HCT116 (cell line): ENCODE results near the gene CKS1B. TPM values are rescaled to one million over a fixed set of nuclear protein-coding genes. Genes with fewer than 3 reads are reported as not detected.

ENCODE experiments used
- ATAC-seq: fragments of 200-7000 bp; cut with Tn5 transposase; 2 replicates; pipeline ENCODE4 v1.9.1; 2020; ENCODE audit warnings: mild to moderate bottlenecking, moderate library complexity
- BruUV-seq: library from RNA; stranded (reverse); fragments of 400-500 nt; replicated peaks from 2 replicates; lab custom pipeline; 2021; lab: Mats Ljungman, UMichigan
- CTCF ChIA-PET: fragments of 300-600 bp; sonication (Branson Sonifier 250); formaldehyde crosslinking; loops from one replicate; lab custom pipeline; 2021; ENCODE audit warnings: antibody characterized with exemption; lab: Charles Lee
- POLR2A ChIA-PET: fragments of 300-600, 350-600 bp; sonication (Branson Sonifier 250); formaldehyde crosslinking; loops from one replicate; lab custom pipeline; 2021; ENCODE audit warnings: antibody characterized with exemption; lab: Charles Lee
- RAD21 ChIA-PET, 2 experiments: fragments of 300-600 bp; sonication (Branson Sonifier 250); formaldehyde crosslinking; loops; one replicate each; lab custom pipeline; 2023; ENCODE audit warnings: low total read pairs in 2 of 2; ENCODE audit not compliant: uncharacterized antibody in 2 of 2, unreplicated experiment in 2 of 2, low non-redundant PET in 1 of 2; lab: Charles Lee
- DNase-seq: peaks from one replicate; pipeline ENCODE4 v3.0.0-alpha.2; 2010; ENCODE audit warnings: low read depth, low spot score
- H2AFZ ChIP-seq: fragments of 200-600 bp; shearing (Covaris generic), sonication (generic); 2 replicates; pipeline ENCODE4 v1.6.1; 2017; ENCODE audit warnings: low read depth, mixed run types, mixed read lengths, antibody characterized with exemption, low read length; ENCODE audit not compliant: poor library complexity, severe bottlenecking
- H3K27ac ChIP-seq: 2 replicates; pipeline ENCODE4 v1.5.1; 2012; ENCODE audit warnings: low read depth, low read length
- H3K27me3 ChIP-seq: fragments of 200-600 bp; sonication (generic); 2 replicates; pipeline ENCODE4 v1.6.1; 2016; ENCODE audit warnings: mixed run types, low read length, mixed read lengths; ENCODE audit not compliant: insufficient read depth
- H3K36me3 ChIP-seq, 2 experiments: fragments of 200-500 bp in 1 of 2; fragments of 200-600 bp in 1 of 2; sonication (Bioruptor generic) in 1 of 2; sonication (generic) in 1 of 2; 2 replicates each; pipeline versions ENCODE4 v1.5.1 to v1.6.1; 2014 to 2016; ENCODE audit warnings: low read length in 2 of 2, inconsistent platforms in 1 of 2, mixed read lengths in 1 of 2, mixed run types in 1 of 2; ENCODE audit not compliant: insufficient read depth in 2 of 2, control insufficient read depth in 1 of 2
- H3K4me1 ChIP-seq, 2 experiments: fragments of 200-600 bp in 1 of 2; sonication (generic) in 1 of 2; 2 replicates each; pipeline versions ENCODE4 v1.5.1 to v1.6.1; 2012 to 2017; ENCODE audit warnings: low read length in 2 of 2, inconsistent platforms in 1 of 2, mild to moderate bottlenecking in 1 of 2, mixed read lengths in 1 of 2, mixed run types in 1 of 2, moderate library complexity in 1 of 2; ENCODE audit not compliant: insufficient read depth in 2 of 2, control insufficient read depth in 1 of 2
- H3K4me2 ChIP-seq: fragments of 200-600 bp; sonication (generic); 2 replicates; pipeline ENCODE4 v1.6.1; 2017; ENCODE audit warnings: mixed run types, low read length, mixed read lengths
- H3K4me3 ChIP-seq, 2 experiments: fragments of 200-600 bp in 1 of 2; sonication (generic) in 1 of 2; replicated peaks in 1 of 2; 2 replicates each; pipeline ENCODE4 v1.5.1; 2011 to 2016; ENCODE audit warnings: low read length in 2 of 2, control low read depth in 1 of 2, low read depth in 1 of 2, mild to moderate bottlenecking in 1 of 2, mixed read lengths in 1 of 2, mixed run types in 1 of 2
- H3K79me2 ChIP-seq: fragments of 200-600 bp; sonication (generic); 2 replicates; pipeline ENCODE4 v1.6.1; 2017; ENCODE audit warnings: mild to moderate bottlenecking, mixed run types, low read length, moderate library complexity, mixed read lengths; ENCODE audit not compliant: insufficient read depth
- H3K9ac ChIP-seq: fragments of 200-600 bp; sonication (generic); 2 replicates; pipeline ENCODE4 v1.6.1; 2016; ENCODE audit warnings: low read length, mixed read lengths
- H3K9me2 ChIP-seq: fragments of 200-600 bp; sonication (generic), shearing (Covaris generic); 2 replicates; pipeline ENCODE4 v1.6.1; 2017; ENCODE audit warnings: mixed run types, mild to moderate bottlenecking, moderate library complexity; ENCODE audit not compliant: insufficient read depth
- H3K9me3 ChIP-seq, 2 experiments: fragments of 200-500 bp in 1 of 2; fragments of 200-600 bp in 1 of 2; sonication (Bioruptor generic) in 1 of 2; sonication (generic) in 1 of 2; 2 replicates each; pipeline ENCODE4 v1.6.1; 2014 to 2017; ENCODE audit warnings: low read length in 2 of 2, mixed read lengths in 2 of 2, inconsistent platforms in 1 of 2, low read depth in 1 of 2, mild to moderate bottlenecking in 1 of 2, mixed run types in 1 of 2, moderate library complexity in 1 of 2; ENCODE audit not compliant: control insufficient read depth in 1 of 2, insufficient read depth in 1 of 2
- H4K20me1 ChIP-seq: fragments of 200-600 bp; sonication (generic), shearing (Covaris generic); 2 replicates; pipeline ENCODE4 v1.6.1; 2017; ENCODE audit warnings: mixed run types, mild to moderate bottlenecking, moderate library complexity; ENCODE audit not compliant: insufficient read depth
- CEBPB ChIP-seq: IDR thresholded peaks from 2 replicates; pipeline ENCODE4 v1.6.1; 2012; ENCODE audit warnings: low read depth
- CTCF ChIP-seq, 3 experiments: fragments of 200-600 bp in 1 of 3; sonication (generic) in 1 of 3; IDR thresholded peaks in 2 of 3; conservative IDR thresholded peaks in 1 of 3; 2 replicates each; pipeline ENCODE4 v1.5.1; 2012 to 2017; ENCODE audit warnings: low read depth in 2 of 3, low read length in 2 of 3, antibody characterized with exemption in 1 of 3, borderline replicate concordance in 1 of 3, control low read depth in 1 of 3, mild to moderate bottlenecking in 1 of 3, mixed read lengths in 1 of 3, mixed run types in 1 of 3, moderate library complexity in 1 of 3; ENCODE audit not compliant: insufficient read depth in 1 of 3
- EGR1 ChIP-seq: IDR thresholded peaks from 2 replicates; pipeline ENCODE4 v1.6.1; 2012; ENCODE audit warnings: low read depth
- ELF1 ChIP-seq: IDR thresholded peaks from 2 replicates; pipeline ENCODE4 v1.6.1; 2012; ENCODE audit warnings: low read depth, borderline replicate concordance
- EZH2 ChIP-seq: fragments of 200-600 bp; sonication (generic); IDR thresholded peaks from 2 replicates; pipeline ENCODE4 v1.6.1; 2017; ENCODE audit warnings: antibody characterized with exemption, mixed run types
- EZH2phosphoT487 ChIP-seq: fragments of 200-600 bp; IDR thresholded peaks from 2 replicates; pipeline ENCODE4 v1.6.1; 2018; ENCODE audit warnings: antibody characterized with exemption, borderline replicate concordance
- FOSL1 ChIP-seq: IDR thresholded peaks from 2 replicates; pipeline ENCODE4 v1.6.1; 2012; ENCODE audit warnings: low read depth
- JUND ChIP-seq: IDR thresholded peaks from 2 replicates; pipeline ENCODE4 v1.6.1; 2012
- POLR2A ChIP-seq: IDR thresholded peaks from 2 replicates; pipeline ENCODE4 v1.7.0; 2011; ENCODE audit warnings: borderline replicate concordance; ENCODE audit not compliant: insufficient read depth, insufficient read length; ENCODE audit errors: extremely low read depth
- RAD21 ChIP-seq: IDR thresholded peaks from 2 replicates; pipeline ENCODE4 v1.6.1; 2012; ENCODE audit warnings: low read depth, mild to moderate bottlenecking
- SP1 ChIP-seq: IDR thresholded peaks from 2 replicates; pipeline ENCODE4 v1.6.1; 2012; ENCODE audit warnings: low read depth
- SRF ChIP-seq: IDR thresholded peaks from 2 replicates; pipeline ENCODE4 v1.6.1; 2012; ENCODE audit warnings: low read depth
- YY1 ChIP-seq: IDR thresholded peaks from 2 replicates; pipeline ENCODE4 v1.6.1; 2011; ENCODE audit warnings: low read length, low read depth, moderate library complexity, mild to moderate bottlenecking; ENCODE audit not compliant: insufficient replicate concordance; ENCODE audit errors: extremely low read depth
- ZFX ChIP-seq: fragments of 450-650 bp; IDR thresholded peaks from 2 replicates; pipeline ENCODE4 v1.6.1; 2017
- ZNF274 ChIP-seq: fragments of 200-500 bp; sonication (Bioruptor generic); IDR thresholded peaks from 2 replicates; pipeline ENCODE4 v1.6.1; 2014; ENCODE audit warnings: mild to moderate bottlenecking, low read depth, low read length, inconsistent platforms
- intact Hi-C: fragments of 100-400 bp; cut with micrococcal nuclease; formaldehyde crosslinking; loops from 2 replicates; pipeline ENCODE4 v1.10.0; 2022
- total RNA-seq: library from RNA; stranded (reverse); gene quantifications from one replicate; pipeline ENCODE4 v1.2.1, GENCODE V29; 2021; ENCODE audit not compliant: unreplicated experiment
- TF ChIP-seq, protein P1 (sequence below): IDR thresholded peaks from 2 replicates; pipeline ENCODE4 v1.6.1; 2012

Gene CKS1B
- total RNA-seq, 1 experiment from 2014 or later, result 229 TPM

GRCh38 chr1:154968731-154969130 is 5.8 kb upstream of the CKS1B start (continued):
- no peak for TF ChIP-seq CTCF (IDR thresholded peaks at IDR 0.05 in 2 of 3, conservative IDR thresholded peaks at IDR 0.05 in 1 of 3; ENCODE audit: borderline replicate concordance in 1 of 3, insufficient read depth in 1 of 3, low read depth in 2 of 3, low read length in 2 of 3)
- no peak for TF ChIP-seq POLR2A

DNA sequence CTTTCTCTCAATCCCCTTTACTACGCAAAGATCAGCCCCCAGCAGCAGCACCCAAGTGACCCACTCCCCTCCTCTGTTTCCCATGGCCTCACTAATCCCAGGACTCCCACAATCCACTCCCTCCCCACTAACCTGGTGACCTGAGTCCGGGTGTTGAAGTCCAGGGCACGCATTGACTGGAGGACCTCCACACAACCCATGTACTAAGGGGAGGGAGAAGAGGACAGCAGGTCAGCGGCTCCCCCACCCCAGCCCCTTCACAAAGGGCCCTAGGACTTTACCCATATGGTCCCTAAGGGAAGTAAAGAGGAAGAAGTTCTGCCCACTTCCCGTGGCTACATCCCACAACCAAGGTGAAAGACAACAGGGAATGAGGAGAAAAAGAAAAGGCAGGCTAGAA is 5.2 kb upstream of the CKS1B start:
- Histone ChIP-seq H3K27ac (peak overlapping the region; percentile 86), H3K9me3 (no peaks in the 10 kb centered on the region), H3K4me1 (peaks cover 33 to 61% of the 10 kb centered on the region in 2 experiments), H2AFZ (no peak overlapping the region), H3K4me3 (peak overlapping the region; percentile 40 to 70; a peak in 3 of 4 replicates), H3K27me3 (no peaks in the 10 kb centered on the region), H3K9ac (peak overlapping the region; percentile 86), H3K4me2 (peak overlapping the region; percentile 90), H4K20me1 (no peaks in the 10 kb centered on the region), H3K9me2 (no peaks in the 10 kb centered on the region), H3K36me3 (peaks cover 17 to 46% of the 10 kb centered on the region in 2 experiments; a peak in 3 of 4 replicates), H3K79me2 (peaks cover 76% of the 10 kb centered on the region)
- intact Hi-C loops, result no loop called here
- CTCF ChIA-PET, result no interaction called here
- RAD21 ChIA-PET, result no interaction called here
- TF ChIP-seq, protein P1, sequence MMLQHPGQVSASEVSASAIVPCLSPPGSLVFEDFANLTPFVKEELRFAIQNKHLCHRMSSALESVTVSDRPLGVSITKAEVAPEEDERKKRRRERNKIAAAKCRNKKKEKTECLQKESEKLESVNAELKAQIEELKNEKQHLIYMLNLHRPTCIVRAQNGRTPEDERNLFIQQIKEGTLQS, result no peak
- TF ChIP-seq EZH2, result no peak
- no peak for TF ChIP-seq YY1
- TF ChIP-seq SRF, result no peak
- no peak for TF ChIP-seq ZNF274
- TF ChIP-seq ZFX, result no peak
- no peak for TF ChIP-seq EZH2phosphoT487
- no peak for TF ChIP-seq JUND
- no peak for TF ChIP-seq EGR1
- TF ChIP-seq RAD21, result no peak
- TF ChIP-seq ELF1, result no peak
- TF ChIP-seq CEBPB, result no peak
- TF ChIP-seq FOSL1, result no peak
- TF ChIP-seq SP1, result no peak
- DNase-seq, result no peak
- POLR2A ChIA-PET, result no interaction called here
- no peak for ATAC-seq
- no TSS peak for BruUV-seq
